Measurements from ENCODE around the gene EMC6.

- TF ChIP-seq GATA2 (IDR thresholded peaks at IDR 0.05; ENCODE audit: low read depth, low read length) = no peak
- no peak for TF ChIP-seq GATA3 (IDR thresholded peaks at IDR 0.05; ENCODE audit: low read depth, low read length)
Observed at GRCh38 chr17:3678095-3678820, 9.6 kb downstream of the EMC6 start.
